AG04449 (cell line): ENCODE results near the gene CALCOCO1.
A peak's percentile ranks its signal among the peaks of the same experiment; 100 is the strongest.

Experiments
- CTCF ChIA-PET: fragments of 350-600 bp; formaldehyde crosslinking; extraction: SDS; loops from one replicate; lab custom pipeline; 2021; ENCODE audit warnings: antibody characterized with exemption; lab: Yijun Ruan, JAX
- POLR2A ChIA-PET: fragments of 400-600, 350-600 bp; formaldehyde crosslinking; extraction: SDS; loops from one replicate; lab custom pipeline; 2020; ENCODE audit warnings: antibody characterized with exemption, inconsistent platforms; lab: Yijun Ruan, JAX
- DNase-seq: peaks from one replicate; pipeline ENCODE4 v3.0.0-alpha.2; 2010; ENCODE audit warnings: low read depth, low spot score
- H3K4me3 ChIP-seq: 2 replicates; pipeline ENCODE4 v1.5.1; 2011; ENCODE audit warnings: low read depth, mild to moderate bottlenecking, control low read depth, low read length
- CTCF ChIP-seq: IDR thresholded peaks from one replicate; pipeline ENCODE4 v1.5.1; 2011; ENCODE audit warnings: mild to moderate bottlenecking, moderate library complexity, low read length, control low read depth, inconsistent platforms; ENCODE audit not compliant: insufficient read depth; ENCODE audit errors: missing control alignments

Gene CALCOCO1

GRCh38 chr12:53706080-53706479 lies 21.2 kb downstream of the CALCOCO1 start:
- ChIA-PET POLR2A (interaction anchor here (0.7 kb wide), 1 partner anchor 90 kb away, joined by 4 read pairs; no protein-coding TSS in a partner anchor), CTCF (interaction anchor here (0.8 to 10.0 kb wide), 3 partner anchors 10 to 63 kb away, joined by 3 to 941 read pairs (median 4); partner anchors contain the start of gene CALCOCO1)
- H3K4me3 ChIP-seq = no peak overlapping the region
- DNase-seq = no peak
- no peak for TF ChIP-seq CTCF

- H3K4me3 ChIP-seq = no peak overlapping the region
- DNase-seq = peak; percentile 19
- ChIA-PET CTCF (interaction anchor here (0.9 to 10.0 kb wide), 12 partner anchors 10 to 512 kb away, joined by 4 to 941 read pairs (median 8); partner anchors contain the start of genes CALCOCO1 and CISTR), POLR2A (no interaction called here)
- TF ChIP-seq CTCF = no peak
Measured at GRCh38 chr12:53703756-53704155, 23.5 kb downstream of the CALCOCO1 start.

GRCh38 chr12:53701518-53702264 lies 25.6 kb downstream of the CALCOCO1 start:
- ChIA-PET POLR2A (no interaction called here), CTCF (interaction anchor here (0.6 to 10.0 kb wide), 34 partner anchors 8 to 651 kb away, joined by 3 to 941 read pairs (median 5); partner anchors contain the start of genes CALCOCO1 and CISTR)

GRCh38 chr12:53700567-53700966 lies 26.7 kb downstream of the CALCOCO1 start:
- no peak for TF ChIP-seq CTCF
- POLR2A ChIA-PET = interaction anchor here (0.8 kb wide), 1 partner anchor 43 kb away, joined by 3 read pairs; no protein-coding TSS in a partner anchor

More at GRCh38 chr12:53701518-53702264, 25.6 kb downstream of the CALCOCO1 start:
- DNase-seq = no peak
- no peak overlapping the region for H3K4me3 ChIP-seq
- TF ChIP-seq CTCF = peak; percentile 96

GRCh38 chr12:53699678-53700025 lies 27.6 kb downstream of the CALCOCO1 start:
- DNase-seq = no peak
- POLR2A ChIA-PET = interaction anchor here (1.0 kb wide), 1 partner anchor 32 kb away, joined by 3 read pairs; no protein-coding TSS in a partner anchor
- H3K4me3 ChIP-seq = no peak overlapping the region
- TF ChIP-seq CTCF = no peak
- CTCF ChIA-PET = interaction anchor here (0.8 to 18.4 kb wide), 24 partner anchors 9 to 517 kb away, joined by 3 to 635 read pairs (median 5); partner anchors contain the start of gene CISTR

More at GRCh38 chr12:53700567-53700966, 26.7 kb downstream of the CALCOCO1 start:
- no peak for DNase-seq
- no peak overlapping the region for H3K4me3 ChIP-seq
- CTCF ChIA-PET = interaction anchor here (0.7 to 18.4 kb wide), 21 partner anchors 8 to 516 kb away, joined by 3 to 635 read pairs (median 6); partner anchors contain the start of gene CISTR
